Stimulated activated CD8-positive, alpha-beta memory T cell treated with anti-CD3 and anti-CD28 coated beads, Interleukin-12 subunit alpha, Interleukin-12 subunit beta, amount 100 ng/mL, for 24 hours (primary cell): ENCODE measurements around the gene POTEF.
"Not testable (repeated sequence)": the region's sequence is repeated elsewhere in the genome, so short reads cannot be mapped to it uniquely, and the experiment has no call there.

ENCODE experiments used
- DNase-seq: peaks from one replicate; pipeline ENCODE4 v3.0.0-alpha.2; 2020; ENCODE audit errors: extremely low read depth

The POTEF gene

DNA sequence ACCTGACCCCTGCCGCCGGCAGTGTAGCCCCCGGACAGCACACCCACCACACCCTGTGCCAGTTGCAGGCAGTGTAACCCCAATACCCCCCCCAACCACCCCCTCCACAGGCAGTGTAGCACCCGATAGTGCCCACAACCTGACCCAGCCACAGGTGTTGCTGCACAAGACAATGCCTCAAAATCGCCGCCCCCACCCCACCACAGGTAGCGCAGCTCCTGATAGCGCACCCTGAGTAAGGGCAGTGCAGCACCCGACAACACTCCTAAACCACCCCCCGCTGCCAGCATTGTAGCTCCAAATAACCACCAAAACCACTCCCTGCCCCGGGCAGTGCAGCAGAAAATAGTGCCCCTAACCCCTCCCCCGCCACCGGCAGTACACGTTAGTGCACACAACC is 558 bp downstream of the POTEF start:
- DNase-seq, result not testable (repeated sequence)

DNA sequence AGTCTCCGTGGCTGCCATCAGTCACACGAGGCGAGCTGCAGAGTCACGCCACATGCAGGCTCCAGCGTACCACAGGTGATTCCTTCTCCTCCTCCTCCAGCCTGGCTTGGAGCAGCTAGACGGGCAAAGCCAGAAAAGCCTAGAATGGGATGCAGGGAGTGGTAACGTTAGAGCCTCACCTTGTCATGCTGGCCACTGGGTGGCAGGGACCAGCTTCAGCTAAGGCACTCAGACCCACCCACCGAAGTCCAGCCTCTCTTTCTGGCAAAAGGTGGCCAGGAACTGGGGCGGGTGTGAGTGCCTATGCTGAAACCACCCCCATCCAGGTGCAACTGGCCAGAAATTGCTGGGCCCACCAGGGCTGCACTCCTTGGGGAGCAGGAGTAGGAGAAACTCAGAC is 1.3 kb downstream of the POTEF start:
- not testable (repeated sequence) for DNase-seq

DNA sequence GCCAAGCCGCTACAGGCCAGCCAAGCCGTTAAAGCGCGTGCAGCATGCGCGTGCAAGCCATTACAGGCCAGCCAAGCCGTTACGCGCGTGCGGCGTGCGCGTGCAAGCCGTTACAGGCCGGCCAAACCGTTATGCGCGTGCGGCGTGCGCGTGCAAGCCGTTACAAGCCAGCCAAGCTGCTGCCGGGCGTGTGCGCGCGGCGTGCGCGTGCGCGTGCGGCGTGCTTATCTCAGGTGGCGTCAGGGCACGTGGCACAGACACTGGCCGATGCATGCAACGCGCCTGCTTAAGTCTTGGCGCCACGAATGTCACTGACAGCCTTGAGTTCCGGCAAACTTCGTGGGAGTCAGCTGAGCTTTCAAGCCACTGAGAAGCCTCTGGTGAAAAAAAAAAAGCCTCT is 8.1 kb downstream of the POTEF start:
- DNase-seq, result not testable (repeated sequence)

DNA sequence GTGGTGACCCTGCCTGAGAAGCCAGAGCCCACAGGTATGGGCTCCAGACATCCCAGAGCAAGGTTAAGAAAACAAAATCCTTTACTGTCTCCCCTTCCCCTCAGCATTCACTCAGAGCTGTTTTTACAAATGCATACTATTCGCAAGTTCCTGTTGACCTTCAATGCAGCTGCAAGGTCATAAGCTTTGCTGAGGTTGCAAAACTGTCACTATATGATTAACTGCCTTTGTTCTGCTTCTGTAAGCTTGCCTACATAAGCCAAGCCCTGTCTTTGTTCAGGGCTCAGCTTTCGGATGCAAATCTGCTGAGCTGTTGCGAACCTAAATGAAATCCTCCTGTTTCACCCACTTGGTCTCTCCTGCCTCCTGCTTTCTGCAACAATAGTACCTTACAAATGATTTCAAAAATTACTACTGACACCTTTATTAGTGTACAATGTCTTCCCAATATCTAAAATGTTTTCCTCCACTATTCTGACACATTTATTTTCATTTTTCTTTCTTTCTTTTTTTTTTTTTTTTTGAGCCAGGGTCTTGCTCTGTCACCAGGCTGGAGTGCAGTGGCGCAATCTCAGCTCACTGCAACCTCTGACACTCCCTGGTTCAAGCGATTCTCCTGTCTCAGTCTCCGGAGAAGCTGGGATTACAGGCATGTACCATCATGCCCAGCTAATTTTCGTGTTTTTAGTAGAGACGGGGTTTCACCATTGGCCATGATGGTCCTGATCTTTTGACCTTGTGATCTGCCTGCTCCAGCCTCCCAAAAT is 26.2 kb downstream of the POTEF start:
- not testable (repeated sequence) for DNase-seq

DNA sequence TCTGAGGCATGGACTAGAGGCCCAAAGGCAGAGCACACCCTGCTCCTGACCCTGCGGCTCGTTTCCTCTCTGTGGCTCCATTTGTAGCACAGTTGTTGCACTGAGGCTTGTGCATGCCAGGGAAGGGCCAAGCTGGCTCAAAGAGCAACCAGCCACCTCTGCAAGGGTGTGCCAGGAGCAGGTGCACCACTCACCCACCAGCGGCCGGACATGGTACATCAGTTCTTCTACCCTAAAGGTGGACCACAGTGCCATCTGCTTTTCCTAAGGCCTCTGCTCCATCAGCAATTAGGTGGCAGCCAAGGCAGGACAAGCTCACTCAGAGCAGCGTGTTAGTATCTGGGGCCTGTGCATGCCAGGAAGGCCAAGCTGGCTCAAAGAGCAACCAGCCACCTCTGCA is 66.4 kb downstream of the POTEF start:
- DNase-seq, result not testable (repeated sequence)

DNA sequence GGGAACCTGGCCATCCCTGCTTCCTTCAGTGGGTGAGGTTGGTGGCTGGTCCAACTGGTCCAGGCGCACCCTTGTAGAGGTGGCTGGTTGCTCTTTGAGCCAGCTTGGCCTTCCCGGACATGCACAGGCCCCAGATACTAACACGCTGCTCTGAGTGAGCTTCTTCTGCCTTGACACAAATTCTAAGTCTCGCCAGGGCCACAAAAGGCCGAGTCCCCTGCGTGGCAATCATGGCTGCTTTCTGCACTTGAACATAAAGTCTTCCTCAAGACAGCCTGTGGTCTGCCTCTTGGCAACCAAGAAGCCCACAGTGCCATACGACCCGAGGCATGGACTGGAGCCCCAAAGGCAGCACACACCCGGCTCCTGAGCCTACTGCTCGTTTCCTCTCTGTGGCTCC is 69.0 kb downstream of the POTEF start:
- DNase-seq, result not testable (repeated sequence)

DNA sequence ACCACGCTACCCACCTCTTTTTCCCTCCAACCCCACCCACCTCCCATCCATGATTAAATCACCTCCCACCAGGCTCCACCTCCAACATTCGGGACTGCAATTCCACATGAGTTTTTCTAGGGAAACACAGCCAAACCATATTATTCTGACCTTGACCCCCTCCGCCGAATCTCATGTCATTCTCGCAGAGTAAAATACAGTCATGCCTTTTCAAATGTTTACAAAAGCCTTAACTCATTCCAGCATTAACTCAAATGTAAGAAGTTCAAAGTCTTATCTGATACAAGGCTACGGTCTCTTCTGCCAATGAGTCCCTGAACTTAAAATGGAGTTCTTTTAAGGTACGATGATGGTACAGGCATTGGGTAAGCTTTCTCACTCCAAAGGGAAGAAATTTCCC is 72.7 kb downstream of the POTEF start:
- DNase-seq, result not testable (repeated sequence)

DNA sequence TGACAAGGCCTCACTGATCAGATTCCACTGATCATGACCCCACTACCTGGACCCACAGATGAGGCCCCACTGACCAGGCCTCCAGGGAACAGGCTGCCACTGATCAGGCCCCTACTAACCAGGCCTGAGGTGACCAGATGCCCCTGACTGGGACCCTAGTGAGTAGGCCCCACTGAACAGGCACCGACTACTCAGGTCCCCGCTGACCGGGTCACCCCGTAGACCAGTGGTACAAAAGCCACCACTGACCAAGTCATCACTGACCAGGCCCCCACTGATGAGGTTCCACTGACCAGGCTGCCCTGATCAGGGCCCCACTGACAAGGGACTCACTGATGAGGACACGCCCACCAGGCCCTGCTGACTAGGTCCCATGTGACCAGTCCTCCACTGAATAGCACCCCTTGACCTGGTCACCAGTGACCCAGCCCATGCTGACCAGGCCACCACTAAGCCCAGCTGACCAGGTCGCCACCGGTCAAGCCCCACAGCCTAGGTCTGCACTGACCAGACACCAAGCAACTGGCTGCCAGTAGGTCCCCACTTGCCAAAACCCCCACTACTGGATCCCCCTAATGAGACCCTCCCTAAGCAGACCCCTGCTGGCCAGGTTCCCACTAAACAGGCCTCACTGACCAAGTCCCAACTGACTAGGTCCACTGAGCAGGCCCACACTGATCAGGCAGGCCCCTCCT is 75.7 kb downstream of the POTEF start:
- not testable (repeated sequence) for DNase-seq

DNA sequence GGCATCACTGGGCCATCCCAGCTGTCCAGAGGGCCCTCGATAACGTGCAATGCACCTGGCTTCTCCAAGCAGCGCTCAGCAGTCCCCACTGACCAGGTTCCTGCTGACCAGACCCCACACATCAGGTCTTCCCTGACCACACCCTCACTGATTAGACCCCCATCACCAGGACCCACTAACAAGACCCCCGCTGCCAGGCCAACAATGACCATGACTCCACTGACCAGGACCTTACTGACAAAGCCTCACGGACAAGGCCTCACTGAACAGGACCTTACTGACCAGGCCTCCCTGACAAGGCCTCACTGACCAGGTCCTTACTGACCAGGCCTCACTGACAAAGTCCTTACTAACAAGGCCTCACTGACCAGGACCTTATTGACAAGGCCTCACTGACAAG is 76.6 kb downstream of the POTEF start:
- not testable (repeated sequence) for DNase-seq

DNA sequence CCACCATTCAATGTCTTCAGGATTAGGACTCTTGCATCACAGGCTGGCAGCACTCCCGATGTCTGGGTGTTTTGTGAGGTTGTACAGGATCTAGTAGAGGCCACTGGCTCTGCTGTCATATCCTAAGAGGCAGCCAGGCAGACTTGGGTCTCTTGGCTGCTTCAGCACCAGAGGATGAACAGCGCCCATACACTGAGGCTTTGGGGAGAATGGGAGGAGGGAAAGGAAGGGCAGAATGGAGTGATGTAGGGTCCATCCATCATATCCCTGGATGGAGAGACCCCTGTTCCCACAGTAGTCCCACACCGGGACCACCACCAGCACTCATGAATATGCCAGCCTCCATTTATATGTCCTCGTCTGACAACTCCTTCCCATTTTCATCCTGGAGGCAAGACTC is 80.6 kb downstream of the POTEF start:
- not testable (repeated sequence) for DNase-seq

DNA sequence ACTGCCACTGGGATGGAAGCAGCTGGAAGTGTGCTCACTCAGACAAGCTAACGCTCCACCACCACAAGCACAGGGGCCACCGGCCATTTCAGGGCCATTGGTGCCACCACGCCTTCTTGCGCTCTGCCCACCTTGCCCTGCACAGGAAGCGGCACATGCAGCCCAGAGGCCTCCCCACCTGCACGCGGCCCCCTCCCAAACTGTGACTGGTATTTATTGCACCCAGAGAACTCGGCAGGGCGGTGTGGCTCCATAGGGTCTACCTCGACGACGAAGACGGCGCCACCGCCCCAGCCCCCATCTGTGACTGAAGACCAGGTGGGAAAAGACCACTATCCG is 90.8 kb downstream of the POTEF start:
- not testable (repeated sequence) for DNase-seq

DNA sequence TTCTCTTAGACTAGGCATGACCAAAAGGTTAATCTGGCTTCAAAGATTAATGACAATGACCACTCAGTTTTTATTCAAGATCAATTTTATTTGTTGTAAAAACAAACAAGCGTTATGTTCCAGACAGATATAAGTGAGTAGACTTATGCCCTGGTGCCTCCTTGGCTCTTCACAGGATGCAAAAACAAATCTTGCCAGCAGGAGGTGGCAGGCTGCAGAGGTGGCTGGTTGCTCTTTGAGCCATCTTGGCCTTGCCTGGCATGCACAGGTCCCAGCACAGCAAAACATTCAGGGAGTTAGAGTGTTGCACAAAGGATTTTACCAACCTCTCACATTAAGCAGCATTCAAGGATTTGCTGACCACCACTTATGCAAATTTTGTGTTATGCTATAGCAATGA is 103.1 kb downstream of the POTEF start:
- DNase-seq, result not testable (repeated sequence)
